DND-41 (cell line): Measurements from ENCODE around the gene BLOC1S5.
A peak's percentile ranks its signal among the peaks of the same experiment; 100 is the strongest.

ENCODE experiments used
- ATAC-seq: fragments of 200-7000 bp; cut with Tn5 transposase; 3 replicates; pipeline ENCODE4 v1.9.1; 2021; ENCODE audit warnings: low read depth; ENCODE audit not compliant: insufficient read depth
- DNase-seq: peaks from one replicate; pipeline ENCODE4 v3.0.0-alpha.2; 2020
- H2AFZ ChIP-seq: 2 replicates; pipeline ENCODE4 v1.6.0; 2012; ENCODE audit warnings: low read depth, low read length
- H3K27ac ChIP-seq: 2 replicates; pipeline ENCODE4 v1.5.1; 2012; ENCODE audit warnings: low read length, inconsistent platforms
- H3K27me3 ChIP-seq: fragments of 200-600 bp; sonication (generic); 2 replicates; pipeline ENCODE4 v1.6.0; 2012; ENCODE audit warnings: low read length, mild to moderate bottlenecking, inconsistent platforms; ENCODE audit not compliant: insufficient read depth, poor library complexity
- H3K36me3 ChIP-seq: 2 replicates; pipeline ENCODE4 v1.5.1; 2012; ENCODE audit warnings: low read length, inconsistent platforms; ENCODE audit not compliant: insufficient read depth
- H3K4me1 ChIP-seq: 2 replicates; pipeline ENCODE4 v1.5.1; 2012; ENCODE audit warnings: mild to moderate bottlenecking, low read length; ENCODE audit not compliant: insufficient read depth
- H3K4me2 ChIP-seq: 2 replicates; pipeline ENCODE4 v1.6.0; 2012; ENCODE audit warnings: mild to moderate bottlenecking, moderate library complexity, low read length, inconsistent platforms; ENCODE audit not compliant: insufficient read depth
- H3K4me3 ChIP-seq, 2 experiments: fragments of 200-600 bp in 1 of 2; shearing (Covaris generic) in 1 of 2; 2 replicates each; pipeline ENCODE4 v1.5.1; 2012 to 2016; ENCODE audit warnings: inconsistent platforms in 2 of 2, low read length in 2 of 2, mild to moderate bottlenecking in 2 of 2, low read depth in 1 of 2, moderate library complexity in 1 of 2
- H3K79me2 ChIP-seq: 2 replicates; pipeline ENCODE4 v1.6.0; 2012; ENCODE audit warnings: low read length, inconsistent platforms; ENCODE audit not compliant: insufficient read depth
- H3K9ac ChIP-seq: 2 replicates; pipeline ENCODE4 v1.6.0; 2012; ENCODE audit warnings: low read depth, mild to moderate bottlenecking, inconsistent platforms, low read length, moderate library complexity
- H3K9me3 ChIP-seq: 2 replicates; pipeline ENCODE4 v1.5.1; 2012; ENCODE audit warnings: low read length, moderate library complexity, mild to moderate bottlenecking, inconsistent platforms; ENCODE audit not compliant: insufficient read depth, severe bottlenecking
- H4K20me1 ChIP-seq: 2 replicates; pipeline ENCODE4 v1.6.0; 2012; ENCODE audit warnings: low read length; ENCODE audit not compliant: insufficient read depth
- EZH2 ChIP-seq: IDR thresholded peaks from 3 replicates; pipeline ENCODE4 v1.6.1; 2012; ENCODE audit warnings: borderline replicate concordance, low read depth, mild to moderate bottlenecking, moderate library complexity, low read length, inconsistent platforms; ENCODE audit not compliant: severe bottlenecking
- TF ChIP-seq, protein P1 (sequence below): IDR thresholded peaks from 2 replicates; pipeline ENCODE4 v1.5.1; 2012; ENCODE audit warnings: borderline replicate concordance, low read length, moderate library complexity, mild to moderate bottlenecking; ENCODE audit not compliant: poor library complexity, severe bottlenecking; ENCODE audit errors: extremely low read depth

Gene BLOC1S5

GRCh38 chr6:8005136-8005535 lies 59.1 kb downstream of the BLOC1S5 start:
- H4K20me1 ChIP-seq, result no peaks in the 10 kb centered on the region
- H3K4me1 ChIP-seq, result peaks cover 12% of the 10 kb centered on the region
- no peaks in the 10 kb centered on the region for H3K79me2 ChIP-seq
- DNase-seq, result no peak
- H3K27ac ChIP-seq, result no peak overlapping the region
- no peaks in the 10 kb centered on the region for H3K9me3 ChIP-seq
- no peak overlapping the region for H3K4me3 ChIP-seq
- H3K36me3 ChIP-seq, result no peaks in the 10 kb centered on the region
- no peak overlapping the region for H3K4me2 ChIP-seq
- TF ChIP-seq EZH2, result no peak
- TF ChIP-seq, protein P1, sequence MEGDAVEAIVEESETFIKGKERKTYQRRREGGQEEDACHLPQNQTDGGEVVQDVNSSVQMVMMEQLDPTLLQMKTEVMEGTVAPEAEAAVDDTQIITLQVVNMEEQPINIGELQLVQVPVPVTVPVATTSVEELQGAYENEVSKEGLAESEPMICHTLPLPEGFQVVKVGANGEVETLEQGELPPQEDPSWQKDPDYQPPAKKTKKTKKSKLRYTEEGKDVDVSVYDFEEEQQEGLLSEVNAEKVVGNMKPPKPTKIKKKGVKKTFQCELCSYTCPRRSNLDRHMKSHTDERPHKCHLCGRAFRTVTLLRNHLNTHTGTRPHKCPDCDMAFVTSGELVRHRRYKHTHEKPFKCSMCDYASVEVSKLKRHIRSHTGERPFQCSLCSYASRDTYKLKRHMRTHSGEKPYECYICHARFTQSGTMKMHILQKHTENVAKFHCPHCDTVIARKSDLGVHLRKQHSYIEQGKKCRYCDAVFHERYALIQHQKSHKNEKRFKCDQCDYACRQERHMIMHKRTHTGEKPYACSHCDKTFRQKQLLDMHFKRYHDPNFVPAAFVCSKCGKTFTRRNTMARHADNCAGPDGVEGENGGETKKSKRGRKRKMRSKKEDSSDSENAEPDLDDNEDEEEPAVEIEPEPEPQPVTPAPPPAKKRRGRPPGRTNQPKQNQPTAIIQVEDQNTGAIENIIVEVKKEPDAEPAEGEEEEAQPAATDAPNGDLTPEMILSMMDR, result no peak
- ATAC-seq, result peak; percentile 78
- no peak overlapping the region for H3K9ac ChIP-seq
- H2AFZ ChIP-seq, result no peak overlapping the region
- no peaks in the 10 kb centered on the region for H3K27me3 ChIP-seq

DNA sequence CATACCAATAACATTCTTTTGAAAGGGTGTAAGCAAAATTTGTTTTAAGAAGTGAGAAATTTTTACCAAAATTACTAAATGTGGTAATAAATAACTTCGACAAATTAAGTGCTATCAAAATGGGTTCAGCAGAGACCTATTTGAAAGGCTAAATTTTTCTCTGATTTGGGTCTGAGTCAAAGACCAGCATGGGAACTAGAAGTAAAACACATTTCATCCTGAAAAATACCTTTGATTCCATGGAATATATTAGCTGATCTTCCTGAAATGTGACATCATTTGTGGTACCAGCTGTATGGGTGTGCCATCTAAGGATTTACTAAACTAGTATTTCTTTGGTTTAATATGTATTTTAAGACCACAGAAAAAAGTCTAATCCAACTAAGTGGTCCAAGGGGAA lies 63.6 kb downstream of the BLOC1S5 start:
- Histone ChIP-seq H3K36me3 (no peaks in the 10 kb centered on the region), H4K20me1 (no peaks in the 10 kb centered on the region), H2AFZ (no peak overlapping the region), H3K79me2 (no peaks in the 10 kb centered on the region), H3K4me1 (peaks cover 8% of the 10 kb centered on the region), H3K4me3 (no peak overlapping the region), H3K27me3 (no peaks in the 10 kb centered on the region), H3K27ac (no peak overlapping the region), H3K4me2 (no peak overlapping the region), H3K9me3 (no peaks in the 10 kb centered on the region), H3K9ac (no peak overlapping the region)
- no peak for DNase-seq
- no peak for TF ChIP-seq EZH2
- TF ChIP-seq, protein P1, result no peak
- no peak for ATAC-seq

GRCh38 chr6:8000188-8000596 lies 64.0 kb downstream of the BLOC1S5 start:
- DNase-seq, result no peak
- ATAC-seq, result no peak
- Histone ChIP-seq H3K27ac (no peak overlapping the region), H3K9ac (no peak overlapping the region), H3K4me1 (peaks cover 4% of the 10 kb centered on the region), H3K4me3 (no peak overlapping the region), H3K79me2 (no peaks in the 10 kb centered on the region), H3K9me3 (no peaks in the 10 kb centered on the region), H2AFZ (no peak overlapping the region), H3K4me2 (no peak overlapping the region), H4K20me1 (no peaks in the 10 kb centered on the region), H3K27me3 (no peaks in the 10 kb centered on the region), H3K36me3 (no peaks in the 10 kb centered on the region)
- no peak for TF ChIP-seq EZH2
- TF ChIP-seq, protein P1, result no peak

GRCh38 chr6:7999201-7999600 lies 65.0 kb downstream of the BLOC1S5 start:
- no peak for TF ChIP-seq EZH2
- TF ChIP-seq, protein P1, result no peak
- H3K9me3 ChIP-seq, result no peaks in the 10 kb centered on the region
- H3K9ac ChIP-seq, result no peak overlapping the region
- no peak overlapping the region for H2AFZ ChIP-seq
- no peak overlapping the region for H3K27ac ChIP-seq
- no peak overlapping the region for H3K4me3 ChIP-seq
- H3K4me1 ChIP-seq, result no peaks in the 10 kb centered on the region
- H3K27me3 ChIP-seq, result no peaks in the 10 kb centered on the region
- no peak for ATAC-seq
- no peak overlapping the region for H3K4me2 ChIP-seq
- H3K36me3 ChIP-seq, result no peaks in the 10 kb centered on the region
- no peaks in the 10 kb centered on the region for H4K20me1 ChIP-seq
- DNase-seq, result no peak
- H3K79me2 ChIP-seq, result no peaks in the 10 kb centered on the region
